Thyroid gland (tissue), 4 donors: ENCODE measurements around the gene TMEM132C. TPM values are rescaled to one million over a fixed set of nuclear protein-coding genes. Genes with fewer than 3 reads are reported as not detected.

Experiments used
- DNase-seq, 2 donors: peaks; one replicate each; pipeline ENCODE4 v3.0.0-alpha.2; 2019
- H3K27ac ChIP-seq, 3 donors: fragments of 200-600 bp; sonication (generic); 1 replicate in 2 of 3; 2 replicates in 1 of 3; pipeline ENCODE4 v1.5.1; 2016 to 2019; ENCODE audit warnings: mild to moderate bottlenecking in 1 of 3, moderate library complexity in 1 of 3
- H3K27me3 ChIP-seq: fragments of 200-600 bp; sonication (generic); one replicate; pipeline ENCODE4 v1.5.1; 2019
- H3K36me3 ChIP-seq, 2 donors: fragments of 200-600 bp; sonication (generic); one replicate each; pipeline ENCODE4 v1.5.1; 2016 to 2019
- H3K4me1 ChIP-seq, 2 donors: fragments of 200-600 bp; sonication (generic); one replicate each; pipeline ENCODE4 v1.5.1; 2017 to 2019
- H3K4me3 ChIP-seq, 3 donors: fragments of 200-600 bp; sonication (generic); replicated peaks in 1 of 3; 1 replicate in 2 of 3; 2 replicates in 1 of 3; pipeline ENCODE4 v1.5.1; 2016; ENCODE audit warnings: mild to moderate bottlenecking in 1 of 3
- H3K9me3 ChIP-seq: fragments of 200-600 bp; sonication (generic); one replicate; pipeline ENCODE4 v1.5.1; 2017
- POLR2A ChIP-seq, 2 donors: fragments of 450-650 bp; IDR thresholded peaks; one replicate each; pipeline ENCODE4 v1.6.1; 2017; ENCODE audit warnings: antibody characterized with exemption in 2 of 2, mild to moderate bottlenecking in 2 of 2, moderate library complexity in 1 of 2
- WGBS, 2 donors: methylation state at CpG; one replicate each; pipeline ENCODE4 v1.1.5; 2017; 5-methylcytosine and 5-hydroxymethylcytosine counted together
- intact Hi-C: fragments of 100-400 bp; cut with DNase I; formaldehyde crosslinking; loops from one replicate; pipeline ENCODE4 v1.15.1; 2023
- total RNA-seq, 4 donors: library from RNA; depleted of rRNA; stranded (reverse); fragments of >200 nt; gene quantifications; one replicate each; pipeline ENCODE4 v1.2.3, GENCODE V29; 2016
- TF ChIP-seq, protein P1 (sequence below), 6 experiments: fragments of 200-600 bp in 3 of 6; fragments of 450-650 bp in 3 of 6; sonication (generic) in 3 of 6; IDR thresholded peaks; one replicate each; pipeline ENCODE4 v1.5.1; 2016 to 2019; ENCODE audit warnings: antibody characterized with exemption in 6 of 6, mild to moderate bottlenecking in 2 of 6, inconsistent platforms in 1 of 6, moderate library complexity in 1 of 6

TMEM132C gene
- total RNA-seq, 4 donors from 2014 or later, result 0.27 to 2.5 (median 1.0) TPM

DNA sequence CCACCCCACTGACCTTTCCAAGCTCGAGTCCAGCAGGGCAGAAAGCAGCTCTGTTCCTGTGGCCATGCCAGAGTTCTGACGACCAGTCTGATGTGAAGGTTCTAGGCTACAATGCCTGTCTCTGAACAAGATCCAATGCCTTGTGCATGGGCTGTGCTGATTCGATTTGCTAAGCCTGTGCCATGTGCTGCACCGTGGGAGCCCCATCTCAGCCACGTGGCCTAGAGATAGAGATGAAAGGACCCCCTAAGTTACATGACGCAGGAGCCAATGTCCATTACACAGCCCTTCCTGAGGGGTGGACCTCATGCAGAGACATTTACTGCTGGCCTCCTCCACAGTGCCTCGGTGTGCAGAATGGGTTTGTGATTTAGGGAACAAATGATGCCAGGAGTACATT lies 300.8 kb downstream of the TMEM132C start:
- Histone ChIP-seq H3K4me3 (no peak overlapping the region), H3K9me3 (no peaks in the 10 kb centered on the region), H3K4me1 (no peaks in the 10 kb centered on the region), H3K27me3 (no peaks in the 10 kb centered on the region), H3K27ac (no peak overlapping the region), H3K36me3 (no peaks in the 10 kb centered on the region)
- WGBS, 2 donors, result 70 to 73% methylated on average over 7 of the region's 7 CpGs
- TF ChIP-seq POLR2A (IDR thresholded peaks at IDR 0.05), result no peak
- TF ChIP-seq, protein P1, sequence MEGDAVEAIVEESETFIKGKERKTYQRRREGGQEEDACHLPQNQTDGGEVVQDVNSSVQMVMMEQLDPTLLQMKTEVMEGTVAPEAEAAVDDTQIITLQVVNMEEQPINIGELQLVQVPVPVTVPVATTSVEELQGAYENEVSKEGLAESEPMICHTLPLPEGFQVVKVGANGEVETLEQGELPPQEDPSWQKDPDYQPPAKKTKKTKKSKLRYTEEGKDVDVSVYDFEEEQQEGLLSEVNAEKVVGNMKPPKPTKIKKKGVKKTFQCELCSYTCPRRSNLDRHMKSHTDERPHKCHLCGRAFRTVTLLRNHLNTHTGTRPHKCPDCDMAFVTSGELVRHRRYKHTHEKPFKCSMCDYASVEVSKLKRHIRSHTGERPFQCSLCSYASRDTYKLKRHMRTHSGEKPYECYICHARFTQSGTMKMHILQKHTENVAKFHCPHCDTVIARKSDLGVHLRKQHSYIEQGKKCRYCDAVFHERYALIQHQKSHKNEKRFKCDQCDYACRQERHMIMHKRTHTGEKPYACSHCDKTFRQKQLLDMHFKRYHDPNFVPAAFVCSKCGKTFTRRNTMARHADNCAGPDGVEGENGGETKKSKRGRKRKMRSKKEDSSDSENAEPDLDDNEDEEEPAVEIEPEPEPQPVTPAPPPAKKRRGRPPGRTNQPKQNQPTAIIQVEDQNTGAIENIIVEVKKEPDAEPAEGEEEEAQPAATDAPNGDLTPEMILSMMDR (IDR thresholded peaks at IDR 0.05), result no peak
- intact Hi-C loops, result no loop called here
- no peak for DNase-seq

GRCh38 chr12:128570191-128571065 lies 303.5 kb downstream of the TMEM132C start:
- Histone ChIP-seq H3K27ac (no peak overlapping the region), H3K36me3 (no peaks in the 10 kb centered on the region), H3K4me1 (no peaks in the 10 kb centered on the region), H3K4me3 (no peak overlapping the region), H3K27me3 (no peaks in the 10 kb centered on the region), H3K9me3 (no peaks in the 10 kb centered on the region)
- DNase-seq, result no peak
- TF ChIP-seq POLR2A (IDR thresholded peaks at IDR 0.05), result no peak
- TF ChIP-seq, protein P1 (IDR thresholded peaks at IDR 0.05), result no peak
- intact Hi-C loops, result no loop called here
- WGBS, 2 donors, result 70 to 72% methylated on average over 11 of the region's 11 CpGs

DNA sequence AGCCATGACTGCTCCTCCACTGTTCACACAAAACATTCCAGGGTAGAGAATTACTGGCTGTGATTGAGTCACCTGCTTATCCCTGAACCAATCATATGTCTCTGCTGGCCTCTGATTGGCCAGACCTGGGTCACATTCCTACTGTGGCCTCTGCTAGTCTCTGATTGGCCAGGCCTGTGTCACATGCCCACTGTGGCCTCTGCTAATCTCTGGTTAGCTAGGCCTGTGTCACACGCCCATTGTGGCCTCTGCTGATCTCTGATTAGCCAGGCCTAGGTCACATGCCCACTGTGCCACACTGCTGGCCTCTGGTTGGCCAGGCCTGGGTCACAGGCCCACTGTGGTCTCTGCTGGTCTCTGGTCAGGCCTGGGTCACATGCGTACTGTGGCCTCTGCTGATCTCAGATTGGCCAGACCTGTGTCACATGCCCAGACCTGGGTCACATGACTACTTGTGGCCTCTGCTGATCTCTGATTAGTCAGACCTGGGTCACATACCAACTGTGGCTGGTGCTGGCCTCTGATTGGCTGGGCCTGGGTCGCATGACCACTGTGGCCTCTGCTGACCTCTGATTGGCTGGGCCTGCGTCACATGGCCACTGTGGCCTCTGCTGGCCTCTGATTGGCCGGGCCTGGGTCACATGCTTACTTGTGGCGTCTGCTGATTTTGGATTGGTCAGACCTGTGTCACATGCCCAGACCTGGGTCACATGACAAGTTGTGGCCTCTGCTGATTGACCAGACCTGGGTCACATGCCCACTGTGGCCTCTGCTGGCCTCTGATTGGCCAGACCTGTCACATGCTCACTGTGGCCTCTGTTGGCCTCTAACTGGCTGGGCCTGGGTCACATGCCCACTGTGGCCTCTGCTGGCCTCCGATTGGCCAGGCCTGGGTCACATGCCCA lies 305.2 kb downstream of the TMEM132C start:
- intact Hi-C loops, result no loop called here
- no peak for DNase-seq
- Histone ChIP-seq H3K4me1 (no peaks in the 10 kb centered on the region), H3K27me3 (no peaks in the 10 kb centered on the region), H3K27ac (no peak overlapping the region), H3K36me3 (no peaks in the 10 kb centered on the region), H3K9me3 (no peaks in the 10 kb centered on the region), H3K4me3 (no peak overlapping the region)
- WGBS, 2 donors, result 94 to 96% methylated on average over 3 to 5 of the region's 7 CpGs
- no peak for TF ChIP-seq POLR2A (IDR thresholded peaks at IDR 0.05)
- TF ChIP-seq, protein P1 (IDR thresholded peaks at IDR 0.05), result no peak

GRCh38 chr12:128573907-128574306 lies 306.9 kb downstream of the TMEM132C start:
- WGBS, 2 donors, result 58 to 66% methylated on average over 4 of the region's 4 CpGs
- H3K9me3 ChIP-seq, result no peaks in the 10 kb centered on the region
- H3K27me3 ChIP-seq, result no peaks in the 10 kb centered on the region
- no peak for DNase-seq
- H3K36me3 ChIP-seq, result no peaks in the 10 kb centered on the region
- no peak for TF ChIP-seq POLR2A (IDR thresholded peaks at IDR 0.05)
- TF ChIP-seq, protein P1 (IDR thresholded peaks at IDR 0.05), result no peak
- H3K4me1 ChIP-seq, result no peaks in the 10 kb centered on the region
- intact Hi-C loops, result no loop called here
- H3K27ac ChIP-seq, result no peak overlapping the region
- H3K4me3 ChIP-seq, result no peak overlapping the region
